Liver (tissue), 3 donors: ENCODE data around the gene EMID1.

Source experiments
- CTCF ChIP-seq: fragments of 150-350 bp; IDR thresholded peaks from 2 replicates; pipeline ENCODE4 v1.5.1; 2017; ENCODE audit warnings: improper control_type of control experiment, low read depth, low read length; ENCODE audit not compliant: missing input control
- MAX ChIP-seq: IDR thresholded peaks from 2 replicates; pipeline ENCODE4 v1.6.1; 2016; ENCODE audit warnings: antibody characterized with exemption
- SP1 ChIP-seq: IDR thresholded peaks from 2 replicates; pipeline ENCODE4 v1.6.1; 2018; ENCODE audit warnings: antibody characterized with exemption, mild to moderate bottlenecking
- TF ChIP-seq, protein P1 (sequence below): IDR thresholded peaks from 2 replicates; pipeline ENCODE4 v1.6.1; 2016; ENCODE audit warnings: antibody characterized with exemption, mild to moderate bottlenecking
- donor health status: healthy.
- donor health status: healthy.

- no peak for TF ChIP-seq SP1
- TF ChIP-seq CTCF, result no peak
- TF ChIP-seq, protein P1, sequence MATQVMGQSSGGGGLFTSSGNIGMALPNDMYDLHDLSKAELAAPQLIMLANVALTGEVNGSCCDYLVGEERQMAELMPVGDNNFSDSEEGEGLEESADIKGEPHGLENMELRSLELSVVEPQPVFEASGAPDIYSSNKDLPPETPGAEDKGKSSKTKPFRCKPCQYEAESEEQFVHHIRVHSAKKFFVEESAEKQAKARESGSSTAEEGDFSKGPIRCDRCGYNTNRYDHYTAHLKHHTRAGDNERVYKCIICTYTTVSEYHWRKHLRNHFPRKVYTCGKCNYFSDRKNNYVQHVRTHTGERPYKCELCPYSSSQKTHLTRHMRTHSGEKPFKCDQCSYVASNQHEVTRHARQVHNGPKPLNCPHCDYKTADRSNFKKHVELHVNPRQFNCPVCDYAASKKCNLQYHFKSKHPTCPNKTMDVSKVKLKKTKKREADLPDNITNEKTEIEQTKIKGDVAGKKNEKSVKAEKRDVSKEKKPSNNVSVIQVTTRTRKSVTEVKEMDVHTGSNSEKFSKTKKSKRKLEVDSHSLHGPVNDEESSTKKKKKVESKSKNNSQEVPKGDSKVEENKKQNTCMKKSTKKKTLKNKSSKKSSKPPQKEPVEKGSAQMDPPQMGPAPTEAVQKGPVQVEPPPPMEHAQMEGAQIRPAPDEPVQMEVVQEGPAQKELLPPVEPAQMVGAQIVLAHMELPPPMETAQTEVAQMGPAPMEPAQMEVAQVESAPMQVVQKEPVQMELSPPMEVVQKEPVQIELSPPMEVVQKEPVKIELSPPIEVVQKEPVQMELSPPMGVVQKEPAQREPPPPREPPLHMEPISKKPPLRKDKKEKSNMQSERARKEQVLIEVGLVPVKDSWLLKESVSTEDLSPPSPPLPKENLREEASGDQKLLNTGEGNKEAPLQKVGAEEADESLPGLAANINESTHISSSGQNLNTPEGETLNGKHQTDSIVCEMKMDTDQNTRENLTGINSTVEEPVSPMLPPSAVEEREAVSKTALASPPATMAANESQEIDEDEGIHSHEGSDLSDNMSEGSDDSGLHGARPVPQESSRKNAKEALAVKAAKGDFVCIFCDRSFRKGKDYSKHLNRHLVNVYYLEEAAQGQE, result no peak
- no peak for TF ChIP-seq MAX
Measured at GRCh38 chr22:29230972-29231875, 25.5 kb downstream of the EMID1 start.
